Activated T-cell treated with anti-CD3 and anti-CD28 coated beads, Interleukin-2, amount 50 U/mL, for 24 hours (primary cell): Measurements from ENCODE around the gene CNTN4.

Experiments
- DNase-seq: peaks from one replicate; pipeline ENCODE4 v3.0.0-alpha.2; 2020
- H3K27ac Mint-ChIP-seq: 2 replicates; pipeline ENCODE4 v1.8.0; 2020; ENCODE audit warnings: mild to moderate bottlenecking, mixed read lengths
- H3K27me3 Mint-ChIP-seq: 2 replicates; pipeline ENCODE4 v1.8.0; 2020; ENCODE audit warnings: mixed read lengths
- H3K36me3 Mint-ChIP-seq: 2 replicates; pipeline ENCODE4 v1.8.0; 2020; ENCODE audit warnings: low read depth, mixed read lengths
- H3K4me1 Mint-ChIP-seq: 2 replicates; pipeline ENCODE4 v1.8.0; 2020; ENCODE audit warnings: low read depth, mixed read lengths
- H3K4me3 Mint-ChIP-seq: 2 replicates; pipeline ENCODE4 v1.8.0; 2020; ENCODE audit warnings: mild to moderate bottlenecking, moderate library complexity, mixed read lengths
- H3K9me3 Mint-ChIP-seq: 2 replicates; pipeline ENCODE4 v1.8.0; 2020; ENCODE audit warnings: mixed read lengths

CNTN4 gene

DNA sequence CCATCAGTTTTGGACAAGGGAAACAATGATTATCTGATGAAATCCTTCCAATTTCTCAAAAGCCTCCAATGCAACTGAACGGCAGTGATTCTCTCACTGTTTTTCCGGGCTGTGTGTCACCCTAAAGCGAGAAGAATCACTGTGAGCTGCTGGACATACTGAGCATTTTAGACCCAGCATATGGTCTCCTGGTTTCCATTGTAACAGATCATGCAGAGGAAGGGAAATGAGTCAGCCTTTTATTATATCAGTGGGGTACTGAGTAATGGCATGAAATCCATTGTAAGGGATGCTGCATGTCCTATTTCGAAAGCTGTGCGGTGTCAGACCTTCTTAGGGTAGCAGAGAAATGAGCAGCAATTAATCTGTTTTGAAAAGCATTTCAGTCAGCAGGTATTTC is 724.4 kb downstream of the CNTN4 start:
- Mint-ChIP-seq H3K36me3 (no peaks in the 10 kb centered on the region), H3K27me3 (peaks cover 6% of the 10 kb centered on the region), H3K4me1 (no peaks in the 10 kb centered on the region), H3K4me3 (no peak overlapping the region), H3K9me3 (no peaks in the 10 kb centered on the region), H3K27ac (no peak overlapping the region)
- DNase-seq = no peak

DNA sequence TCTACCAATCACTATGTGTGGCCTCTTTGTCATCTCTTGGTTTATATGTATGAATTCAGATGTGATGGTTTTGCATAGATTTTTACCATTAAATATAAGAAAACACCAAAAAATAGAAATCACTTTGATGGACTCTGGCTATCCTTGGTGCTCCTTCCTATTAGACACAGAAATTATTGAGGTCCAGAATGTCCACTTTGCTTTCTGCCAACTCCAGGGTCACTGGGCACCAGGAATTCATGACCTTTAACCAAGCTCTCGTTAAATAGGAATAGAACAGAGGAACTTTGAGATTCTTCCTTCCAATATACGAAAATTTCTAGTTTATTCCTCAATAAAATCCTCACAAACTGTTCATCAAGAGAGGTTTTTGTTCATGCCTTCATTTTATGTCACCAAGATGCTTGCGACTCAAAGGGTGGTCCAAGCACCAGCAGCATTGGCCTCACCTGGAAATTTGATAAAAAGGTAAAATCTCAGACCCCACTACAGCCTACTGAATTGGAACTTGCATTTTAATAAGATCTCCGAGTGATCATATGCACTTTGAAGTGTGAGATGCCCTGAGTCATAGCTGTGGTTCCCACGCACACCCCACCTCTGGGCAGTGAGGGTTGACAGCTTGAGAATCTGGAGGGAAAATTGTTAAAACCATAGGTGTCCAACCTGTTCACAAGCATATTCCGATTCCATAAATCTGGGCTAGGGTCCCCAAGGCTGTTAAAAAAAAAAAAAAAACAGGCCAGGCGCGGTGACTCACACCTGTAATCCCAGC is 725.0 kb downstream of the CNTN4 start:
- Mint-ChIP-seq H3K27ac (no peak overlapping the region), H3K27me3 (peaks cover 8% of the 10 kb centered on the region)

DNA sequence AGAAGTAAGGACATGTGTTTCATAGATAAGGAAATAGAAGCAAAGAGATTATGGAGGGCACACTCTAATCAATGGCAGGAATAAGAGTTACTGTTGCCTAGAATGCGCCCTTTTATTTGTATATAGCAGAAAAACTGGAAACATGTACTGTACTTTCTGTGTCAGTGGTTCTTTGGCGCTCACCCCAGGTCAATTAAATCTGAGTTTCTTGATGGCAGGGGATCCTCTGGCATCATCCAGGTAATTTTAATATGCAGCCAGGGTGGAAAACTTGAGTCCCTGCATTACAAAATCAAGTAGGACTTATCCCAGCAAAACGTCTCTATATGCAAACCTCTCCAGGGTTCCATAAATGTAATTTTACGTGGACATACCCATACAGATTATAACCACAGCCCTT is 727.4 kb downstream of the CNTN4 start:
- no peaks in the 10 kb centered on the region for H3K4me1 Mint-ChIP-seq

More for the DNA sequence above, 725.0 kb downstream of the CNTN4 start:
- Mint-ChIP-seq H3K4me1 (no peaks in the 10 kb centered on the region), H3K9me3 (no peaks in the 10 kb centered on the region), H3K4me3 (no peak overlapping the region), H3K36me3 (no peaks in the 10 kb centered on the region)
- no peak for DNase-seq

DNA sequence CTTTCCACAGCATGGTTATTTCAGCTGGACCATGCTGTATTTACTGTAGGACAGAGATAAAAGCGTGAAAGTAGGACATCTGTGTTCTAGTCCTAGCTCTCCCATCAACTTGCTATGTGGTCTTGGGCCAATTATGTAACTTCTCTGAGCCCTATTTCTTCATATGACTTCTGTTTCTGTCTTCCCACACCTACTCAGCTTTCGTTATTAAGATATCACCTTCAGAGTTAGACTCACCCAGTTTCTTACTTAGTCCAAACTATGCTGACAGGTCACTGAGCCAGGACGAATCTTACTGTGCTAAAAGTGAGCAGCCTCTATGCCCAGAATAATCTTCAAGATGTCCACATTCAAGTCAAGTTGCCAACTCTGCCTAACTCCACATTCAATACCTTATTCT is 727.8 kb downstream of the CNTN4 start:
- Mint-ChIP-seq H3K36me3 (no peaks in the 10 kb centered on the region), H3K27ac (no peak overlapping the region), H3K4me3 (no peak overlapping the region)

More for the DNA sequence above, 727.4 kb downstream of the CNTN4 start:
- Mint-ChIP-seq H3K4me3 (no peak overlapping the region), H3K9me3 (no peaks in the 10 kb centered on the region), H3K27ac (no peak overlapping the region), H3K27me3 (peaks cover 8% of the 10 kb centered on the region), H3K36me3 (no peaks in the 10 kb centered on the region)
- no peak for DNase-seq

DNA sequence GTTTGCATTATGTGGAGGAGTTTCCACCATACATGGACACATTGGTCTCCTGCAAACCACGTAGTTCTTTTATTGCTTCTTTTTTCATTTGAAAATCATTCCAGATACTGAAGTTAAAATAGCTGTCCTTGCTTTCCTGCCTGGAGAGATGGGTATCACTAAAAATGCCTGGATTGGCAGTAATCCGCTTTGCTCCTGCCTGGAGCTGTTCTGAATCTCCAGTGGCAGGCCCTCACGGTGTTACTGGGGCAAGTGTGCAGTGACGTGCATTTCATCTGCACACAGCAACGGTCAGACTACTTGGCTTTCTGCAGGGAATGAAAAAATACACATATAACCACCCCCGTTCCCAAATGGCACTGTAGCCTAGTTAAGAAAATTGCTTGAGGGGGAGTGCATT is 738.6 kb downstream of the CNTN4 start:
- Mint-ChIP-seq H3K4me1 (no peaks in the 10 kb centered on the region), H3K4me3 (no peak overlapping the region), H3K9me3 (no peaks in the 10 kb centered on the region), H3K27ac (no peak overlapping the region), H3K36me3 (no peaks in the 10 kb centered on the region), H3K27me3 (peaks cover 5% of the 10 kb centered on the region)
- no peak for DNase-seq

More for the DNA sequence above, 727.8 kb downstream of the CNTN4 start:
- no peaks in the 10 kb centered on the region for H3K4me1 Mint-ChIP-seq
- DNase-seq = no peak
- H3K27me3 Mint-ChIP-seq = peaks cover 8% of the 10 kb centered on the region
- H3K9me3 Mint-ChIP-seq = no peaks in the 10 kb centered on the region

- H3K4me3 Mint-ChIP-seq = no peak overlapping the region
- H3K4me1 Mint-ChIP-seq = no peaks in the 10 kb centered on the region
- peaks cover 2% of the 10 kb centered on the region for H3K27me3 Mint-ChIP-seq
- no peaks in the 10 kb centered on the region for H3K36me3 Mint-ChIP-seq
- no peaks in the 10 kb centered on the region for H3K9me3 Mint-ChIP-seq
- no peak for DNase-seq
- H3K27ac Mint-ChIP-seq = no peak overlapping the region
Observed at GRCh38 chr3:2837910-2838309, 739.2 kb downstream of the CNTN4 start.

GRCh38 chr3:2838546-2839157 is 740.0 kb downstream of the CNTN4 start:
- Mint-ChIP-seq H3K4me3 (no peak overlapping the region), H3K36me3 (no peaks in the 10 kb centered on the region), H3K9me3 (no peaks in the 10 kb centered on the region), H3K27ac (no peak overlapping the region), H3K4me1 (no peaks in the 10 kb centered on the region), H3K27me3 (peaks cover 2% of the 10 kb centered on the region)
- DNase-seq = no peak

DNA sequence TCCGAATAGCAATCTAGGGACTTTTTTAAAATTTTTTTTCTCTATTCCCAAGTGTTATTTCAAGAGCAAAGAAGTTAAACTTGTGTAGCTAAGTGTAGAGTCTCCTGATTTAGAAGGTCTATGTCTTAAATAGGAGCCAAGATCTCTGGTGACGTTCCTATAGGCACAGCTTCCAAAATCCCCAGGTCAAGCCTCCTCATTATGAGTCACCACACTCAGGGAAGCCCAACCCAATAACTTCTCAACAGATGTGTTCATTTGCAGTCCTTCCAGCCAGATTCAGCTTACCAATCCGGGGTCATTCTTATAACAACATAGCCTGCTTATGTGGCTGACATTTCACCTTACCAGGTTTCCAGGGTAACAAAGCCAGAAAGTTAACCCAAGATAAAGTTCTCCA is 741.2 kb downstream of the CNTN4 start:
- Mint-ChIP-seq H3K4me3 (no peak overlapping the region), H3K36me3 (no peaks in the 10 kb centered on the region), H3K27ac (no peak overlapping the region), H3K27me3 (peaks cover 2% of the 10 kb centered on the region), H3K4me1 (no peaks in the 10 kb centered on the region), H3K9me3 (no peaks in the 10 kb centered on the region)
- no peak for DNase-seq

GRCh38 chr3:2847062-2847841 is 748.6 kb downstream of the CNTN4 start:
- Mint-ChIP-seq H3K36me3 (no peaks in the 10 kb centered on the region), H3K27me3 (peaks cover 4% of the 10 kb centered on the region), H3K27ac (no peak overlapping the region), H3K9me3 (no peaks in the 10 kb centered on the region), H3K4me3 (no peak overlapping the region), H3K4me1 (peaks cover 3% of the 10 kb centered on the region)
- DNase-seq = no peak

GRCh38 chr3:2849092-2849491 is 750.4 kb downstream of the CNTN4 start:
- Mint-ChIP-seq H3K9me3 (no peaks in the 10 kb centered on the region), H3K27me3 (peaks cover 4% of the 10 kb centered on the region), H3K4me3 (no peak overlapping the region), H3K27ac (no peak overlapping the region), H3K36me3 (no peaks in the 10 kb centered on the region), H3K4me1 (peaks cover 3% of the 10 kb centered on the region)
- no peak for DNase-seq

- H3K4me3 Mint-ChIP-seq = no peak overlapping the region
- H3K27ac Mint-ChIP-seq = no peak overlapping the region
- peaks cover 3% of the 10 kb centered on the region for H3K4me1 Mint-ChIP-seq
- H3K36me3 Mint-ChIP-seq = no peaks in the 10 kb centered on the region
- no peaks in the 10 kb centered on the region for H3K9me3 Mint-ChIP-seq
- peaks cover 4% of the 10 kb centered on the region for H3K27me3 Mint-ChIP-seq
- no peak for DNase-seq
Observed at GRCh38 chr3:2850701-2851100, 752.0 kb downstream of the CNTN4 start.

- H3K4me1 Mint-ChIP-seq = peaks cover 7% of the 10 kb centered on the region
- no peak overlapping the region for H3K27ac Mint-ChIP-seq
- H3K36me3 Mint-ChIP-seq = no peaks in the 10 kb centered on the region
- peaks cover 4% of the 10 kb centered on the region for H3K27me3 Mint-ChIP-seq
- DNase-seq = no peak
- H3K9me3 Mint-ChIP-seq = no peaks in the 10 kb centered on the region
- H3K4me3 Mint-ChIP-seq = no peak overlapping the region
Observed at GRCh38 chr3:2851361-2851760, 752.7 kb downstream of the CNTN4 start.

DNA sequence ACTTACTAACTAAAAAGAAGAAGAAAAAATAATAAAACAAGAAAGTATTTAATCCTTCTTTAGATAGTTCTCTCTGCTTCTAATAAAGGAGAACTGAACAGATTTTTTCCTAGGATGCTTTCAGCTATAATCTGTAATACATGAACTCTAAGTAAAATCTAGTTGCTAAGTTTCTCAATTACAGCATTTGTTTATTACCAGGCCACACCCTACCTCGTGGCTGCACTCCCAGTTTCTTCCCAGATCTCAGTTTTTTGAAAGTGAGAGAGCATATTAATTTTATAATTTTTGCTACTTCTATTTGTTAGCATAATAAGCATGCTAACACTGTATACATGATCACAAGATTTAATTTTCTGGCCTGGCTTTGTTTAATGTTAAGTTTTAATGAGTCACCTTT is 753.2 kb downstream of the CNTN4 start:
- DNase-seq = no peak
- no peak overlapping the region for H3K4me3 Mint-ChIP-seq
- H3K4me1 Mint-ChIP-seq = peaks cover 11% of the 10 kb centered on the region
- H3K9me3 Mint-ChIP-seq = no peaks in the 10 kb centered on the region
- no peak overlapping the region for H3K27ac Mint-ChIP-seq
- H3K36me3 Mint-ChIP-seq = no peaks in the 10 kb centered on the region
- peaks cover 4% of the 10 kb centered on the region for H3K27me3 Mint-ChIP-seq

DNA sequence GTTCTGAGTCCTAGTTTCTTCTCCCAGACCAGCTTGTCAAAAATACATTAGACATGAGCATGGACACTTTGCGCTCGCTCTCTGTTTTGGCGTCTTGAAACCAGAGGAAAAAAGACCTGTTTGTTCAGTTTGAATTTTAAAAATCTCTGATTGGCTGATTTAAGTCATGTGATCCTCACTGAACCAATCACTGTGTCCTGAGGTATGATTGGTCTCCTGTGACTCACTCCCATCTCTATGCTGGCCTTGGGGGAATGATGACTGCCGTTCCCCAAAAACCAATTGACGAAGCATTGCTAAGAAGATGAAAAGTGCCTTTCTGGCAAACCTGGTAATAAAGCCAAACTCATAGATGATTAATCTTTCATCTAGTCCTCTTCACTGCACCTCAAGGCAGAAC is 755.0 kb downstream of the CNTN4 start:
- Mint-ChIP-seq H3K27me3 (no peaks in the 10 kb centered on the region), H3K27ac (no peak overlapping the region), H3K36me3 (no peaks in the 10 kb centered on the region), H3K4me1 (peaks cover 11% of the 10 kb centered on the region), H3K9me3 (no peaks in the 10 kb centered on the region), H3K4me3 (no peak overlapping the region)
- DNase-seq = no peak
